GM19372 (cell line): ENCODE results near the gene TFF1.

ENCODE experiments used
- ATAC-seq: cut with Tn5 transposase; IDR thresholded peaks from one replicate; pipeline ENCODE4 v1.9.1; 2021; ENCODE audit warnings: mild to moderate bottlenecking, low read depth, moderate library complexity; ENCODE audit not compliant: unreplicated experiment

TFF1 gene

DNA sequence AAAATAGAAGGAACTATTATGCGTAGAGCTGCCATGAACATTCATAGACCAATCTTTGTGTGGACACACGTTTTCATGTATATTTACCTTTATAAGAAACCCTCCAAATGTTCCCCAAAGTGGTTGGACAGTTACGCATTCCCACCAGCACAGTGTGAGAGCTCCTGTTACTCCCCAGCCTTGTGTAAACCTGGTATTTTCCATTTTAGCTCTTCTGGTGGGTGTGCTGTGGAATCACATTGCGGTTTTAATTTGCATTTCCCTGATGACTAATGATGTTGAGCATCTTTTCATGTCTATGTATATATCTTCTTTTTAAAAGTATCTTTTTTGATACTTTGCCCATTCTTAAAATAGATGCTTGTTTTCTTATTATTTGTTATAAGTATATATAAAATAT is 34.2 kb upstream of the TFF1 start:
- no peak for ATAC-seq

- ATAC-seq = no peak
These were observed 32.2 kb upstream of the TFF1 start for GRCh38 chr21:42398436-42399028.

DNA sequence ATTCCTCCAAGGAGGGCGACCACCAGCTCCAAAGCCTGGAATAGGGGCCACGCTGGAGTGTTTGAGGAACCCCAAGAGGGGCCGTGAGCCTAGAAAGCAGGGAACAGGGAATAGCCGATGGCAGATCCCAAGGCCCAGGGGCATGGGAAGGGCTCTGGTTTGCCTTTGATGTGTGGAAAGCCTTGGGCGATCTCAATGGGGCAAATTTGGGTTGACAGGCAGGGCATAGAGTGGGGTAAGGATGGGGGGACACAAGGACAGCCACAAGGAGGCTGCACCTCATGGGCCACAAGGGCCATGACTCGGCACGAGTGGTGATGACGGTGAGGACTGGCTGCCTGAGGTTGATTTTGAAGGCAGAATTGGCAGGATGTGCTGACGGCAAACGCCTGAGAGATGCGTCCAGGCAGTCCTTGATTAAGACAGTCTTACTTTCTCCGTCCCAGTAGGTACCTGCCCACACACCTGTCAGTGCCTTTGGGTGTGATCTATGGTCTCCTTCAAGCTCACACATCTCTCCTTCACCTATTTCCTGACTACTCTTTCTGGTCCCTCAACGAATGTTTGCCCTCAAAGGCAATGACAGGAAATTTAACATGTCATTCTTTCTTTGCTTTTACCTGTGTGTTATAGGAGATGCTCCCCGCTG is 31.5 kb upstream of the TFF1 start:
- no peak for ATAC-seq

DNA sequence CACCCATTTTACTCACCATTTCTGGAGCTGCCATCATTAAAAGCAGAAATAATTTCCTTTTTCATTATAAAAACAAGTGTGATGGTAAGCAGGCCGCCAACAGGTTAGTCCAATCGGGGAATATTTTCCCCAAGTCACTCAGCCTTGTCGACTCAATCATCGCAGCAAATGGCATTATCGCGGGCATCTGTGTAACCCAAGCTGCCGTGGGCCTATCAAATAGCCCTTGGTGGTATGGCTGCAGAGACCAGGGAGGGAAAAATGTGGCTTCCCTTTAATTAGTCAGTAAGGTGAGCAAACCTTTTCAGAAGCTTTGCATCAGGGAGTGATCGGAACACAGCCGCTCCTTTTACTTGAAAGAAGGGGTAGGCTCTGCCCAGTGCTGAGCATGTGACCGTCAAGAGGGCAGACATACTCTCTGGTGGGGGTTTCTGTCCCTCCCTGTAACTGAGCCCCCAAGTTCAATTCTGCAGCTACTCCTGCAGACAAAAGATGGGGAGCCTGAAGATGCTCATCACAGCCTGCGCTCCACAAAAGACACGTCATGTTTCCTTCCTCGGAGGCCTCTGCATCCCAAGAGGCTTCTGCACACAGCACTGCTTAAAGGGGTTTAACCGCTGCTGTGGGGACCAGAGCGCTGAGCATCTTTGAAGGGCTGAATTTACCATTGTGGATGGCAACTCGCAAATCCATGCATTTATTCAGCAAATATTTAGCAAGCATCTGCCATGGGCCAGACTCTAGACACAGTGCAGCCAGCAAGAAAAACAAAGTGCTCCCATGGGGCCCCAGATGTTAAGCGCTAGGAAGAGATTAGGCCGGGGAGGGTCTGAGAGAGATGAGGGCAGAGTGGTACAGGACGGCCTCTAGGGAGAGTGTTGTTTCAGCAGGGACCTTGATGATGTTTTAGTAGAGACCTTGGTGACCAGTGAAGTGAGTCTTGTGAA is 30.7 kb upstream of the TFF1 start:
- ATAC-seq = no peak

GRCh38 chr21:42395905-42396651 is 29.7 kb upstream of the TFF1 start, which contains the start of gene TMPRSS3:
Gene TMPRSS3, minus strand, starts transcription at chr21:42396052. Its CDS starts 635 bp downstream, at chr21:42395417.
- ATAC-seq = no peak

- ATAC-seq = no peak
These were observed 29.0 kb upstream of the TFF1 start for GRCh38 chr21:42395302-42395701.

DNA sequence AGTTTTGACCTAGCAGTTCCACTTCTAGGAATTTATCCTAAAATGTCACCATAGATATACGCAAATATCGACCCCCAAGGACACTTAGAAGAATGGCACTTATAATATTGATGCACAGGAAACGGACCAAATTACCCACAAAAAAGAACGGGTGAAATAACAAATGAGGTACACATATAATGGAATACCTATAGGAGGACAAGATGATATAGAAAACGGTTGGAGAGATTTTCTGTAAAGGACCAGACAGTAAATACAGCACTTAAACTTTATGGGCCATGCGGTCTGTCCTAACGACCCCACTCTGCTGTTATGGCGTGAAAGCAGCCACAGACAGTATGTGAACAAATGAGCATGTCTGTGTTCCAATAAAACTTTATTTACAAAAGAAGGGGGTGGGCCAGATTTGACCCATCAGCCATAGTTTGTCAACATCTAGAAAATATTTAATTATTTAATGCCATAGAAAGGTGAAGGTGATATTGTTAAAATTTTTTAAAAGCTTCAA is 27.2 kb upstream of the TFF1 start:
- no peak for ATAC-seq

- peak; percentile 72 for ATAC-seq
These were observed 26.6 kb upstream of the TFF1 start for GRCh38 chr21:42392731-42393442.

DNA sequence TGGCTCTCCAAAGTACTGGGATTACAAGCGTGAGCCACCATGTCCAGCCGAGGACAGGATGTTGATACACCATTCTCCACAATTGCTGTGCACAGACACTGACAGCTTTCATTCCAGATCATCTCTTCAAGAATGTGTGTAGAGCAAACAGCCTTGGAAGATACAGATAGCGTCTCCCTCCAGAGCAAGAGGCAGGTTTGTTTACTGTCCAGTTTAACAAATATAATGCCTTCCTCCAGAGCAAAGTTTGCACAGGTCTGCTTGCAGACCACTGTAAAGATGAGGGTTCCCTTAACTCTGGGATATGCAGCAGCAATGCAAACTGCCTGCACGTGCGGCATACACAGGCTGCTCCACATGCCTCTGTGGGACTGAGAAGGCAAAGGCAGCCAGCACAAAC is 25.0 kb upstream of the TFF1 start:
- no peak for ATAC-seq

DNA sequence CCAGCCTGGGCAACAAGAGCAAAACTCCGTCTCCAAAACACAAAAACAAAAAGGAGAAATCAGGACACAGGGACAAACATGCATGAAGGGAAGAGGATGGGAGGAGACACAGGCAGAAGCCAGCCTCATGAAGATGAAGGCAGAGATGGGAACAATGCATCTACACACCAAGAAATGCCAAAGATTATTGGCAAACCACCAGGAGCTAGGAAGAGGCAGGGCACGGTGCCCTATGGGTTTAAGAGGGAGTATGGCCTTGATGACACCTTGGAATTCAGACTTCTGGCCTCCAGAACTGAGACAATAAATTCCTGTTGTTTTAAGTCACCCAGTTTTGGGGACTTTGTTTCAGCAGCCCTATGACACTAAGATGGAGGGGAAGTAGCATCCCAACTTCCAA is 24.4 kb upstream of the TFF1 start:
- ATAC-seq = no peak

- ATAC-seq = no peak
These were observed 23.9 kb upstream of the TFF1 start for GRCh38 chr21:42390193-42390592.

DNA sequence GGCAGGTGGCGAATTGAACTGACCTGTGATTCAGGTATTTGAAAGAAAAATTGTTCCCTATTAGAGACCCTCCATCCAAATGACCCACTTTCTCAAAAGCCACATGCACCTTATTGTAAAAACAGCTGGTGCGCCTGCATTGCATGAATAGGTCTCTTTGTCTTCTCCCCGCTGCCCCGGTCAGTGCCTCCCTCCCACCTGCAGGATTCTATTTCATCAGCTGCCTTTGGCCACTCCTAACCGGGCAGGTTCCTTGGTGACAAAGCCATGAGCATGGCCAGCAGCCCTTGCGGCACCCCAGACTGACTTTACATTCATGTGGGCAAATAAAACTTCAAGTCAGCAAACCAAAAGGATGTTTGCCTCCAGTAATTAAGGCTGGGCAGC is 23.1 kb upstream of the TFF1 start:
- ATAC-seq = no peak

GRCh38 chr21:42388740-42389448 is 22.6 kb upstream of the TFF1 start:
- no peak for ATAC-seq

- no peak for ATAC-seq
These were observed 21.6 kb upstream of the TFF1 start for GRCh38 chr21:42387843-42388340.

DNA sequence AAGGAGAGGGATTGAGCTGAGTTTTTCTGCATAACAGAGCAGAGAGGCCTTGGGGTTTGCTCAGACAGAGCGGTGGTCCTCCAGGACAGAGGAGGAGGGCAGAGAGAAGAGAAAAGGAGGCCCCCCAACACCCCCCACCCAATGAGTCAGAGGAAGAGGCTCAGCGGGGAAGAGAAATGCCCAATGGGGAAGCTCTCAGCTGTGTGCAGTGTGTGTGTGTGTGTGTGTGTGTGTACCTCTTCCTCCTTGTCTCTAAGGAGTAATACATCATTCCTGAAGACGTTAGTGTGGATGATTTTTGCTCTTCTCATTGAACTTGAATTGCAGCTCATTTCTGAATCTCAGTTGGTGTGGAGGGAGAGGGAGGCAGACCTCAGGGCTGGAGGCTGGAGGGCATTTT is 20.8 kb upstream of the TFF1 start:
- no peak for ATAC-seq

DNA sequence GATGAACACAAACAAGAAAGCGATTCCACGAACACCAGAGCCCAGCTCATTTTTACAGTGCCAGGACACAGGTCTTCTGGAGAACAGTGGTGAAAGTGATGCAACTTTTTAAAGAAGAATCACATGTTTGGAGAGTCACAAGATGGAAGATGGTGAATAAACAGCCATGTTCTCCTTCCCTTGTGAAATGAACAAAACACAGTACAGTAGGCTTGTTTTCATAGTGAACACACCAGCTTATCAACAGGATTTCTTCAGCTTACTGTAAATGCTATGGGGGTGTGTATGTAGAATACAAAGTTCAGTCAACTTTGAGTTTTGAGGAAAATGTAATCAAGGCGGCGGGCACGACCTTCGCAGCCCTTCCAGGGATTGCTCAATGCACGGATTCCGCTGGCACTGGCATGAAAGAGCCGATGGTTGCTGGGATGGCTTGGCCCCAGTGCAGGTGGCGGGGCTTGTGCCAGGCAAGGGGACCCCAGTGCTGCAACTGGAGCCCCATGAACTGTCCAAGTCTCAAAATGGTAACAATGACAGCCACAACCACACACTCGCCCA is 19.8 kb upstream of the TFF1 start:
- no peak for ATAC-seq

DNA sequence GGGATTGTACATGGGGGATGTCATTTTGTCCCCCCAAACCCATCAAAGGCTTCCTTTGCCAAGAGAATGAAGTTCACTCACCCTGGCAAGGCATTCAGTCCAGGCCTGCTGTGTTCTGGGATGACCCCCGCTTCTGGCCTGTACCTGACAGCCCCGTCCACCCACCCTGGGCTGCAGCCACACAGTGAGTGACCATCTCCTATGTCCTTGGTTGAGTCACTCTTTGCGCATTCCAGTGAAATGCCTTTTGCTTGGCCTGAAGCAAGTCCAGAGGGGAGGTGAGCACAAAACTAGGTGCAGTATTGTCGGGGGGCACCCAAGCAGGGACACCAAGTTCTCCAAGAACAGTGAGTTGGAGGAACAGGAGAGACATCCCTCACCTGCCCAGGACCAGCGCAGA is 19.3 kb upstream of the TFF1 start:
- ATAC-seq = no peak

GRCh38 chr21:42384989-42385388 is 18.7 kb upstream of the TFF1 start:
- no peak for ATAC-seq
